ENCODE data around the gene ORM1.

Gene ORM1

GRCh38 chr9:114367366-114367765 is 44.5 kb downstream of the ORM1 start:
- no peak for DNase-seq

GRCh38 chr9:114367772-114368569 is 45.1 kb downstream of the ORM1 start:
- DNase-seq = no peak

GRCh38 chr9:114369216-114370130 is 46.6 kb downstream of the ORM1 start:
- no peak for DNase-seq

GRCh38 chr9:114370251-114370967 is 47.5 kb downstream of the ORM1 start:
- DNase-seq = no peak

GRCh38 chr9:114370968-114371320 is 48.0 kb downstream of the ORM1 start:
- DNase-seq = no peak

GRCh38 chr9:114371343-114371944 is 48.5 kb downstream of the ORM1 start:
- DNase-seq = no peak

GRCh38 chr9:114371973-114372917 is 49.3 kb downstream of the ORM1 start:
- no peak for DNase-seq

GRCh38 chr9:114372921-114373448 is 50.1 kb downstream of the ORM1 start:
- no peak for DNase-seq

- no peak for DNase-seq
Measured at GRCh38 chr9:114373960-114374730, 51.2 kb downstream of the ORM1 start.

- no peak for DNase-seq
Measured at GRCh38 chr9:114374936-114375335, 52.0 kb downstream of the ORM1 start.

GRCh38 chr9:114375386-114376175 is 52.7 kb downstream of the ORM1 start:
- DNase-seq = no peak

All from fibroblast of skin of back (primary cell).